PC-3 (cell line): Measurements from ENCODE around the gene RNF11.

Source experiments
- EZH2 ChIP-seq: fragments of 300-600 bp; sonication (generic); IDR thresholded peaks from one replicate; pipeline ENCODE4 v1.6.1; 2017; ENCODE audit warnings: antibody characterized with exemption, mild to moderate bottlenecking, low read length; ENCODE audit not compliant: unreplicated experiment
- EZH2phosphoT487 ChIP-seq: fragments of 300-600 bp; sonication (generic); IDR thresholded peaks from 2 replicates; pipeline ENCODE4 v1.6.1; 2018; ENCODE audit warnings: mild to moderate bottlenecking, antibody characterized with exemption, low read length, borderline replicate concordance
- TF ChIP-seq, protein P1 (sequence below): fragments of 300-600 bp; sonication (generic); conservative IDR thresholded peaks from 2 replicates; pipeline ENCODE4 v1.5.1; 2017; ENCODE audit warnings: antibody characterized with exemption, low read depth, mild to moderate bottlenecking, low read length

- TF ChIP-seq, protein P1, sequence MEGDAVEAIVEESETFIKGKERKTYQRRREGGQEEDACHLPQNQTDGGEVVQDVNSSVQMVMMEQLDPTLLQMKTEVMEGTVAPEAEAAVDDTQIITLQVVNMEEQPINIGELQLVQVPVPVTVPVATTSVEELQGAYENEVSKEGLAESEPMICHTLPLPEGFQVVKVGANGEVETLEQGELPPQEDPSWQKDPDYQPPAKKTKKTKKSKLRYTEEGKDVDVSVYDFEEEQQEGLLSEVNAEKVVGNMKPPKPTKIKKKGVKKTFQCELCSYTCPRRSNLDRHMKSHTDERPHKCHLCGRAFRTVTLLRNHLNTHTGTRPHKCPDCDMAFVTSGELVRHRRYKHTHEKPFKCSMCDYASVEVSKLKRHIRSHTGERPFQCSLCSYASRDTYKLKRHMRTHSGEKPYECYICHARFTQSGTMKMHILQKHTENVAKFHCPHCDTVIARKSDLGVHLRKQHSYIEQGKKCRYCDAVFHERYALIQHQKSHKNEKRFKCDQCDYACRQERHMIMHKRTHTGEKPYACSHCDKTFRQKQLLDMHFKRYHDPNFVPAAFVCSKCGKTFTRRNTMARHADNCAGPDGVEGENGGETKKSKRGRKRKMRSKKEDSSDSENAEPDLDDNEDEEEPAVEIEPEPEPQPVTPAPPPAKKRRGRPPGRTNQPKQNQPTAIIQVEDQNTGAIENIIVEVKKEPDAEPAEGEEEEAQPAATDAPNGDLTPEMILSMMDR = no peak
- TF ChIP-seq EZH2 = no peak
- no peak for TF ChIP-seq EZH2phosphoT487
These were observed 54.4 kb downstream of the RNF11 start for GRCh38 chr1:51290489-51290847.
